SK-N-MC (cell line): Measurements from ENCODE around the gene ZNF524.

Experiments used
- DNase-seq: peaks from one replicate; pipeline ENCODE4 v3.0.0-alpha.2; 2011; ENCODE audit warnings: low read depth, low spot score
- H3K27ac ChIP-seq: fragments of 200-600 bp; sonication (generic); 2 replicates; pipeline ENCODE4 v1.5.1; 2016; ENCODE audit warnings: mixed run types
- H3K36me3 ChIP-seq: fragments of 200-600 bp; sonication (generic); 2 replicates; pipeline ENCODE4 v1.6.1; 2017; ENCODE audit warnings: antibody characterized with exemption, low read length, mixed read lengths; ENCODE audit not compliant: insufficient read depth
- H3K4me3 ChIP-seq: fragments of 200-600 bp; sonication (generic); 2 replicates; pipeline ENCODE4 v1.5.1; 2016
- H3K9ac ChIP-seq: fragments of 200-600 bp; sonication (generic); 2 replicates; pipeline ENCODE4 v1.8.0; 2017; ENCODE audit warnings: mixed run types, mixed read lengths; ENCODE audit not compliant: insufficient read length
- H3K9me3 ChIP-seq: fragments of 200-600 bp; sonication (generic); 2 replicates; pipeline ENCODE4 v1.6.1; 2017; ENCODE audit warnings: low read depth, mild to moderate bottlenecking, antibody characterized with exemption, low read length, moderate library complexity, mixed read lengths
- EZH2 ChIP-seq: fragments of 200-600 bp; sonication (generic); IDR thresholded peaks from one replicate; pipeline ENCODE4 v1.6.1; 2017; ENCODE audit warnings: antibody characterized with exemption
- FOXP2 ChIP-seq: optimal IDR thresholded peaks from 2 replicates; pipeline ENCODE3; 2011; ENCODE audit warnings: mild to moderate bottlenecking, moderate library complexity; ENCODE audit not compliant: insufficient read depth; ENCODE audit errors: extremely low read length, control extremely low read depth
- POLR2AphosphoS5 ChIP-seq: IDR thresholded peaks from 2 replicates; pipeline ENCODE4 v1.6.1; 2012; ENCODE audit warnings: mild to moderate bottlenecking, low read depth, low read length, borderline replicate concordance

The ZNF524 gene

GRCh38 chr19:55644842-55645511, 44.9 kb downstream of the ZNF524 start:
- Histone ChIP-seq H3K9me3 (no peaks in the 10 kb centered on the region), H3K4me3 (peak overlapping the region; percentile 92), H3K27ac (no peak overlapping the region), H3K9ac (peak overlapping the region; percentile 94), H3K36me3 (peaks cover 19% of the 10 kb centered on the region)
- no peak for DNase-seq
- TF ChIP-seq EZH2: no peak
- no peak for TF ChIP-seq POLR2AphosphoS5
- no peak for TF ChIP-seq FOXP2

GRCh38 chr19:55645512-55645881, 45.4 kb downstream of the ZNF524 start:
- H3K9ac ChIP-seq: no peak overlapping the region
- TF ChIP-seq FOXP2 (no peak), EZH2 (no peak), POLR2AphosphoS5 (no peak)
- H3K4me3 ChIP-seq: no peak overlapping the region
- H3K27ac ChIP-seq: no peak overlapping the region
- DNase-seq: no peak
- H3K36me3 ChIP-seq: peaks cover 23% of the 10 kb centered on the region
- H3K9me3 ChIP-seq: no peaks in the 10 kb centered on the region

GRCh38 chr19:55646889-55647731, 47.0 kb downstream of the ZNF524 start:
- no peak for TF ChIP-seq POLR2AphosphoS5
- no peak for TF ChIP-seq FOXP2
- TF ChIP-seq EZH2: no peak
- Histone ChIP-seq H3K9ac (peak overlapping the region; percentile 96), H3K4me3 (peak overlapping the region; percentile 96), H3K36me3 (peaks cover 32% of the 10 kb centered on the region), H3K27ac (peak overlapping the region; percentile 94), H3K9me3 (no peaks in the 10 kb centered on the region)
- no peak for DNase-seq

- Histone ChIP-seq H3K36me3 (peaks cover 34% of the 10 kb centered on the region), H3K9me3 (no peaks in the 10 kb centered on the region), H3K27ac (peak within 1 kb of the TSS; percentile 94), H3K9ac (peak within 1 kb of the TSS; percentile 96), H3K4me3 (peak within 1 kb of the TSS; percentile 96)
- TF ChIP-seq POLR2AphosphoS5: no peak; the same call in 1 of the 2 replicates
- no peak for TF ChIP-seq EZH2
- peak; percentile 14 for TF ChIP-seq FOXP2
- DNase-seq: no peak
These were observed 47.9 kb downstream of the ZNF524 start, which contains the start of gene CCDC106 for GRCh38 chr19:55647732-55648584. Gene CCDC106, plus strand, starts transcription at chr19:55648212. Its CDS starts 835 bp downstream, at chr19:55649047.

- no peak for DNase-seq
- Histone ChIP-seq H3K4me3 (peak overlapping the region; percentile 96), H3K9ac (peak overlapping the region; percentile 96)
These were observed 48.6 kb downstream of the ZNF524 start for GRCh38 chr19:55648585-55649267.

GRCh38 chr19:55649268-55650125, 49.4 kb downstream of the ZNF524 start:
- TF ChIP-seq POLR2AphosphoS5: no peak
- no peak for TF ChIP-seq EZH2
- no peak for TF ChIP-seq FOXP2
- DNase-seq: no peak

More at GRCh38 chr19:55648585-55649267, 48.6 kb downstream of the ZNF524 start:
- TF ChIP-seq EZH2 (no peak), FOXP2 (no peak), POLR2AphosphoS5 (no peak)
- Histone ChIP-seq H3K36me3 (peaks cover 34% of the 10 kb centered on the region), H3K27ac (peak overlapping the region; percentile 94), H3K9me3 (no peaks in the 10 kb centered on the region)

GRCh38 chr19:55650126-55650557, 50.1 kb downstream of the ZNF524 start:
- H3K9ac ChIP-seq: no peak overlapping the region
- no peak overlapping the region for H3K4me3 ChIP-seq
- no peaks in the 10 kb centered on the region for H3K9me3 ChIP-seq
- no peak overlapping the region for H3K27ac ChIP-seq
- DNase-seq: no peak
- no peak for TF ChIP-seq EZH2
- TF ChIP-seq POLR2AphosphoS5: no peak
- no peak for TF ChIP-seq FOXP2
- H3K36me3 ChIP-seq: peaks cover 25% of the 10 kb centered on the region; the same call in 1 of the 2 replicates

More at GRCh38 chr19:55649268-55650125, 49.4 kb downstream of the ZNF524 start:
- peaks cover 32% of the 10 kb centered on the region for H3K36me3 ChIP-seq
- no peak overlapping the region for H3K27ac ChIP-seq
- H3K4me3 ChIP-seq: peak overlapping the region; percentile 96
- H3K9ac ChIP-seq: peak overlapping the region; percentile 96
- H3K9me3 ChIP-seq: no peaks in the 10 kb centered on the region
